HG02588 (cell line): Measurements from ENCODE around the gene LCN15.
"Not testable (repeated sequence)": the region's sequence is repeated elsewhere in the genome, so short reads cannot be mapped to it uniquely, and the experiment has no call there.

Experiments used
- ATAC-seq: cut with Tn5 transposase; IDR thresholded peaks from one replicate; pipeline ENCODE4 v1.9.1; 2021; ENCODE audit warnings: mild to moderate bottlenecking, moderate library complexity; ENCODE audit not compliant: unreplicated experiment

Gene LCN15, protein sequence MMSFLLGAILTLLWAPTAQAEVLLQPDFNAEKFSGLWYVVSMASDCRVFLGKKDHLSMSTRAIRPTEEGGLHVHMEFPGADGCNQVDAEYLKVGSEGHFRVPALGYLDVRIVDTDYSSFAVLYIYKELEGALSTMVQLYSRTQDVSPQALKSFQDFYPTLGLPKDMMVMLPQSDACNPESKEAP

DNA sequence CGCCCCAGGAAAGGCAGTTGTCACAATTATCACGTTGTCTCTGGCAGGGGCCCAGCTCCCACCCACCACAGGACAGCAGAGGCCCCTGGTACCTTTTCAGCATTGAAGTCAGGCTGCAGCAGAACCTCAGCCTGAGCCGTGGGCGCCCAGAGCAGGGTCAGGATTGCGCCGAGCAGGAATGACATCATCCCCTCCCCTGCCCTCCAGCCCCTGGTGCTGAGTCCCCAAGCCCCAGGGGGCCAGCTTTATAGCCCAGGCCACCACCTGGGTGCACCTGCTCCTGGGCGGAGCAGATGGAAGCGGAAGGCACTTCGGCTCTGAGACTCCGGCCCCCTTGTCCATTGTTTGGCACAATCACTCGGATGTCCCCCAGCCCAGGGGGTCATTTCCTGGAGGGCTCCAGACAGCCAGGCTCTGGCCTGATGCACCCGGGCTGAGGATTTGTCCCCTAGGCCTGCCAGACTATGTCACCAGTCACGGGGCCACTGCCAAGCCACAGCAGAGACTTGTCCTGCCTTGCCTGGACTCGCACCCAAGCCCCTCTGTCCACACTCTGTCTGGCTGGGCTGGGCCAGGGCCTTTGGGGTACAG is at the start of gene LCN15:
Gene LCN15 (minus strand): TSS at position 218 of the 591 bp plus-strand sequence. CDS start 30 bp downstream, at position 188.
- no peak for ATAC-seq

DNA sequence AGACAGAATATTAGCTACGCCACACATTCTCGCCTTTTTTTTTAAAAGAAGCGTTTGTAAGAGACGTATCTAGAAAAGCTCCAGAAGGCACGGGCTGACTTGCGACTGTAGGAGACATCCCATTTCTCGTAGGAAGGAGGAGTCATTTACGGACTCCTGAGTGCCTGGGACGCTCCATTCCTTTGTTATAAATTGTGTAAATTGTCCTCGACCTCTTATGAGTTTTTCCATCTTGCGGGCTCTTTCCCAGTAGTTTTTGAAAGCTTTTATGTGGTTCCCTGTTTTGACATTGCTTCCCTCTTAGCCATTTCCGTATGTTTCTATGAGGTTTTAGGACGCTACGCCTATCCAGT is 44.5 kb upstream of the LCN15 start:
- ATAC-seq = no peak

DNA sequence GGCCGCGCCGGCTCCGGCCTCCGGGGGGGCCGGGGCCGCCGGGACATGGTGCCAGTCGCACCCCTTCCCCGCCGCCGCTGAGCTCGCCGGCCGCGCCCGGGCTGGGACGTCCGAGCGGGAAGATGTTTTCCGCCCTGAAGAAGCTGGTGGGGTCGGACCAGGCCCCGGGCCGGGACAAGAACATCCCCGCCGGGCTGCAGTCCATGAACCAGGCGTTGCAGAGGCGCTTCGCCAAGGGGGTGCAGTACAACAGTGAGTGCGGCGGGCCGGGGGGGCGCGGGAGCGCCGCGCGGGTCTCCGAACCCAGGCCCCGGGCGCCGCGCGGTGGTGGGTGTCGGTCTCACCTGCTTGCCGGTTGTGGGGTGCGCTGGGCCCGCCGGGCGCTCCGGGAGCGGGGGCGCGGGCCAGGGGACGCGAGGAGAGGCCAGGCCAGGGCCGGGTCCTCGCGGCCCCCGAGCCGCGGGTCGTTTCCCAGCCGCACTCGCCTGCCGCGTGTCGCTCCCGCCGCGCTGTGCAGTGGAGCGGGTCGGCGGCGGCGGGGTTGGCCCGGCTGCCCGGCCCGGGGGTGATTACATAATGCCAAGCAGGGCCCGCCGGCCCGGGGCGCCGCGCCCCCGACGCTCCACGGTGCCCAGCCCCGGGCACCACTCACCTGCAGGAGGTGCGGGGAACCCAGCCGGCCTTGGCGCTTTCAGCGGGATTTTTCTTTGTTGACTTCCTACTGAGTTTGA is 43.9 kb upstream of the LCN15 start:
- ATAC-seq = peak; percentile 33

DNA sequence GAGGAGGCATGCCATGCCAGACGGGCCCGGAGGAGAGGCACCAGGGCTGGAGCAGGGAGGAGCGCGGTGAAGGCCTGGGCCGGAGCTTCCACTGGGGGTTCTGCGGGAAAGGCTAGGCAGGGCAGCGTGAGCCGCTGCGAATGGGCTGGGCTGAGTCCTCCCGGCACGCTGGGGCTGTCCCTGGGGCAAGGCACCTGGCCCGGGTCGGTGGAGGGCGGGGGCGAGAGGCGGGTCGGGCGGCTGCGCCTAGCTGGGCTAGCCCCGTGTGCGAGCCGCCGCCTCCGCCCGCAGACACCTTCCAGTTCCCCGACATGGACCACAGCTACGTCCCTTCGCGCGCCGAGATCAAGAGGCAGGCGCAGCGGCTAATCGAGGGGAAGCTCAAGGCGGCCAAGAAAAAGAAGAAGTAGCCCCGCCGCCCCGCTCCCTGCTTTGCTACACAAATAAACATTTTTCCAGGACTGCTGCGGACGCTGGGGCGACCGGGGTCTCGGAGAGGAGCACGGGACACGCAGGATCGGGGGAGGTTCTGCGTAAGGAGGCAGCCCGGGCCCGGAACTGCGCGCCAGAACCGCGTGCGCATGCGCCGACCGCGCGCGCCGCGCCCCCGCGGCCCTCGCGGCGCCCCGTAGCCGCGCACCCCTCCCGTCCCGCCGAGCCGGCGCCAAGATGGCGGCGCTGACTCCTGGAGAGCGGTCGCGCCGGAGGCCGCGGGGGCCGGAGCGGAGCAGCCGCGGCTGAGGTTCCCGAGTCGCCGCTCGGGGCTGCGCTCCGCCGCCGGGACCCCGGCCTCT is 43.2 kb upstream of the LCN15 start, which contains the start of gene RABL6:
Gene RABL6 (plus strand): TSS at position 668 of the 794 bp plus-strand sequence. CDS start 249 bp downstream, outside the sequence.
- ATAC-seq = peak; percentile 71

DNA sequence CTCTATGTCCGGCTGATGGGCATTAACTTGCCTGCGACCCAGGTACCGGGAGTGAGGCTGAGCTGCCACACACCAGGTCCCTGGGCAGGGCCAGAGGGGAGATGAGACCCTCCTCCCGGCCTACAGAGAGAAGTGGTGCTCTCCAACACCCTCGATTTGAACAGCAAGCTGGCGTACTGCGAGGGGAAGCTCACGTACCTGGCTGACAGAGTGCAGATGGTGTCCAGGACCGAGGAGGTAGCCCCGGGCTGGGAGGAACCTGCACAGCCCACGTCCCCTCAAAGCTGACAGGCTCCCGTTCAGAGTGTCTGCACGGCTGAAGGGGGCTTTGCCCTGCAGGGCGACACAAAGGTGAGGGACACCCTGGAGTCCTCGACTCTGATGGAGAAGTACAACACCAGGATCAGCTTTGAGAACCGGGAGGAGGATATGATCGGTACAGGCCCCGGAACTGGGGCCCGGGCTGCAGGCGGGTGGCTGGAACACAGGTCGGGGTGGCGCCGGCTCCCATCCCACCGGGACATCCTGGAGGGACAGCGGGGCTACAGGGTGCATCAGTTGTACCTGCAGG is 42.4 kb upstream of the LCN15 start:
- ATAC-seq = no peak

DNA sequence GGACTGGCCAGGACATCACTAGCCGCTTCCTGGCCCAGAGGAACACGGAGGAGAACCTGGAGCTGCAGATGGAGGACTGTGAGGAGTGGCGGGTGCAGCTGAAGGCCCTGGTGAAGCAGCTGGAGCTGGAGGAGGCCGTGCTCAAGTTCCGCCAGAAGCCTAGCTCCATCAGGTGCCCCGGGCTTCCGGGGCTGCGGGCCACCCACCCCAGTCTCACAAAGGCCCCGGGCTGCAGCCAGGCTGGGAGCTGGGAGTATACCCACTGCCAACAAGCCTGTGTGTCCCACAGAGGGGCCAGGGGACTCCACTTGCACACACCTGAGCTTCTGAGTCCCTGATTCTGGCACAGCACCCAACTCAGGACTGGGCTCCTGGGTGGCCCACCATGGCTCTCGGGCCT is 41.7 kb upstream of the LCN15 start:
- no peak for ATAC-seq

DNA sequence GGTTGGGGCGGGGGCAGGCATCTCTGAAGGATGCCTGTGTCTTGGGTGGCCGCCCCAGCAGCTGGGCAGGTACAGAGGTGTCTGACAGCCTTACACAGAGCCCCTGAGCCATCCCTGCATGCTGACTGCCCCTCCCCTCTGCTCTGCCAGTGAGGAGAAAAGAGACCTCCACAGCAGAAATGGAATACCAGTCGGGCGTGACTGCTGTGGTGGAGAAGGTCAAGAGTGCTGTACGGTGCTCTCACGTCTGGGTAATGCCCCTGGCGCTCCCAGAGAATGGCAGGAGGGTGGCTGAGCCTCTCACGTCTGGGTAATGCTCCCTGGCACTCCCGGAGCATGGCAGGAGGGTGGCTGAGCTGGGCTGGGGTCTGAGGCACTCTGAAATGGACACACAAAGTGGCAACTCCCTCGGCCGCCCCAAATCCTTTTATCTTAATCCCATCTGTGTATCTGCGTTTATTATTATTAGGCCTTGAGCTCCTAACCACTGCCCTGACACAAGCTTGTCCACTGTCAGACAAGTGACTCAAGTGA is 41.0 kb upstream of the LCN15 start:
- no peak for ATAC-seq

DNA sequence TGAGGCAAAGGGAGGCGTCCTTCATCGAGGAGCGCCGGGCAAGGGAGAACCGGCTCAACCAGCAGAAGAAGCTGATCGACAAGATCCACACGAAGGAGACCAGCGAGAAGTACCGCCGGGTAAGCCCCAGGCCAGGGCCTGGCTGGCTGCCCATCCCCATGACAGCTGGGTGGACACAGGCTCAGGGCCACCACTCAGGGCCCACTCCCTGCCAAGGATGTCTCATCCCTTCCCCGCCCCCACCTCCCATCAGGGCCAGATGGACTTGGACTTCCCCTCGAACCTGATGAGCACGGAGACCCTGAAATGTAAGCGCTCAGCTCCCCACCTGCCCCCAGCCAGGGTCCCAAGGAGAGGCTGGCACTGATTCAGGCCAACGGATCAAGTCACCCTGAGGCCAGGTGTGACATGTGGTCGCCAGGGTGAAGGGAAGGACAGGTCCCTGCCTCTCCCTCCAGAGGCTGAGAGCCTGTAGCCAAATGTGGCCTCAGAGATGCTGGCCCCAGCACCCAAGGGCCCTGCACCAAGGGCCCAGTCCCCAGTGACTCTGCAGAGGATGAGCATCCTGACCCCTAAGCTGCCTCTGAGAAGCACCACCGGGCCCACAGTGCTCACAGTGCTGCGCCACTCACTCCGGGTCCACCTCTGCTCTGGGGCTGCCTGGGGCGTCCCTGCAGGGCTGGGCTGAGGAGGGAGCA is 40.3 kb upstream of the LCN15 start:
- ATAC-seq = no peak

DNA sequence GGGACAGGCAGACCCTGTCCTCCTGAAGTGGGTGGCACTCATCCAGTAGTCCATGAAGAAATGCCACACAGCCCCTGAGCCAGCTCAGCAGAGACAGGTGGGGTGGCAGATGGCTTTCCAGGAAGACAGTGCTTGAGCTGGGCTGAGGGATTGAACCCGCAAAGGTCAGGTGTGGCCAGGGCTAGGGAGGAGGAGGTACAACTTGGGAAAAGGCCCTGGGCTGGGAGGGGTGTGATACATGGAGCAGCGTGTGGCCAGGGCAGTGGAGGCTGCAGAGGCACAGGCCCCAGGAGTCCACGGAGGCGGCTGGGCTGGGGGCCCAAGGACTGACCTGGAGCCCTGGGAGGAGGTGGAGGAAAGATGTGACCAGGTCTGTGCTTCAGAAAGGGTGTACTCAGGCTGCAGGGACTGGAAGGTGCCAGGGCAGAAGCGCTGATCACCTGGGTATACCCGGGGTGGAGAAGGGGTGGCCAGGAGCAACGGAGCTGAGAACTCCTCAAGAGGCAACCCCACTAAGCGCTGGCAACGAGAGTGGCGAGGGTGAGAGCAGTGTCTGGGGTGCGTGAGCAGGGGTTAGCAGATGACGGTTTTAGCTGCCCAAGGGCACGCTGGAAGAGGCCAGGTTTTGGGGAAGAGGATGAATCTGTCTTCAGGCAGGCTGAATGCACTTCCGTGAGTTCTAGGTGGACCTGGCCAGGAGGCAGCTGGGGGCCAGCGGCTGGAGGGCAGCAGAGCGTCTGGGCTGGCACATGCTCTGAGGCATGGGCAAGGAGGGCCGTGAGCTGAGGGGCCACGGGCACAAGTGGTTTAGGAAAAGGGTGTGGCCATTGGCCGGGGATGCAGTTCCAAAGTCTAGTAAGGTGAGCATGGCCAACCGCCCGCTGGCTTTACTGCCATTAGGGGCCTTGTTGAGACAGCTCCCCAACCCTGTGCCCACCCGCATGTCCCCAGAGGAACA is 39.5 kb upstream of the LCN15 start:
- no peak for ATAC-seq

DNA sequence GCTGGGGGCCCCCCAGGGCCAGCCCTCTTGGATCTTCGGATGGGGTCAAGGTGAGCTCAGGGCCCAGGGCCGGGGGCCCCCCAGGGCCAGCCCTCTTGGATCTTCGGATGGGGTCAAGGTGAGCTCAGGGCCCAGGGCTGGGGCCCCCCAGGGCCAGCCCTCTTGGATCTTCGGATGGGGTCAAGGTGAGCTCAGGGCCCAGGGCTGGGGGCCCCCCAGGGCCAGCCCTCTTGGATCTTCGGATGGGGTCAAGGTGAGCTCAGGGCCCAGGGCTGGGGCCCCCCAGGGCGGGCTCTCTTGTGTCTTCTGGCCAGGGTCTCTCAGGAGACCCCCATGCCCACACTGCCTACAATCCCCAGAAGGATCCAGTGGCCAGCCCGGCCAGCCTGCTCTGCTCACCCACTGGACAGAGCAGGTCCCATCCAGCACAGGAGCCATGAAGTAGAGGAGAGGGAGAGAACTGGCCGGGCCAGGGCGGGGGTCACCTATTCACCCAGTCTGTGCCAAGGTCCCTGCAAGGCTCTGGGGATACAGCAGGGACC is 38.8 kb upstream of the LCN15 start:
- not testable (repeated sequence) for ATAC-seq

DNA sequence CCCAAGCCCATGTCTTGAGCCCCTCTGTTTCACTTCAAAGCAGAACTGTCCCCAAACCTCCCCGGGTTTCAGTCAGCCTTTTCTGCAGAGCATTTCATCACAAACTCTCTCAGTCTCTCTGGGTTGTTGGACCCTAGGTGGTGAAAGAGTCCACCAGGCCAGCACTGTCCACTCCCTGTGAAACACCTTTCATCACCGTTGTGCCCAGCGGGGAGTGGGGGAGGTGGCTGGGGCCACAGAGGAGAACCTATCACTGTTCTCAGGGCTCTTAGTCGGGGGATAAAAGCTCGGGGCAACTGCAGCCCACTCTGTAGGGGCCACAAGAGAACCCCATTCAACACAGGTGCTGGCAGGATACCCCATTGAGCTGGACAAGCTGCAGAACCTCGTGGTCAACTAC is 38.0 kb upstream of the LCN15 start:
- ATAC-seq = no peak

DNA sequence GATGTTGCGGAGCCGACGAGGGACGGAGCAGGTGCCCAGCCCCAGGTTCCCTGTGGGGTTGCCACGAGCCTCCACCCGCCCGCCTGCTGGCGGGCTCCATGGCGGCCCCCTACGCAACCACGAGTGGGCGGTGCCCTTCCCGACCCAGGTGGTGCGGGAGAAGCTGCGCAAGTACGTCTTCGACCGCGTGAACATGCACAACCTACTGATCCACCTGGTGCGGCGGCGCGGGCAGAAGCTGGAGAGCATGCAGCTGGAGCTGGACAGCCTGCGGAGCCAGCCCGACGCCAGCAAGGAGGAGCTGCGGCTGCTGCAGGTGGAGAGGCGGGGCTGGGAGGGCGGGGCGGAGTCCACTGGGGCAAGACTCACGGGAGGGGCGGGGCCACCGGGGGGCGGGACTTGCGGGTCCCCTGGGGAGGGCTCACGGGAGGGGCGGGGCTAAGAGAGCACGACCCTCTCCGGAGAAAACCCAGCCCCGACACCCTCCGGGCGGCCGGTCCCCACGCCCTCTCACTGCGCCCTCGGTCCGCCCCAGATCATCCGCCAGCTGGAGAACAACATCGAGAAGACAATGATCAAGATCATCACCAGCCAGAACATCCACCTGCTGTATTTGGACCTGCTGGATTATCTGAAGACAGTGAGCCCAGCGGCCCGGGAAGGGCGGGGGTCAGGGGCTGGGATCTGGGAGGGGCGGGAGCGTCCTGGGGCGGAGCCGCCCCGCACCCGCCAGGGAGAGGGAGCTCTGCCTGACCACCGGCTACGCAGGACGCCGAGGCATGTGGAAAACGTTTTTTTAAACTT is 35.7 kb upstream of the LCN15 start:
- peak; percentile 36 for ATAC-seq

DNA sequence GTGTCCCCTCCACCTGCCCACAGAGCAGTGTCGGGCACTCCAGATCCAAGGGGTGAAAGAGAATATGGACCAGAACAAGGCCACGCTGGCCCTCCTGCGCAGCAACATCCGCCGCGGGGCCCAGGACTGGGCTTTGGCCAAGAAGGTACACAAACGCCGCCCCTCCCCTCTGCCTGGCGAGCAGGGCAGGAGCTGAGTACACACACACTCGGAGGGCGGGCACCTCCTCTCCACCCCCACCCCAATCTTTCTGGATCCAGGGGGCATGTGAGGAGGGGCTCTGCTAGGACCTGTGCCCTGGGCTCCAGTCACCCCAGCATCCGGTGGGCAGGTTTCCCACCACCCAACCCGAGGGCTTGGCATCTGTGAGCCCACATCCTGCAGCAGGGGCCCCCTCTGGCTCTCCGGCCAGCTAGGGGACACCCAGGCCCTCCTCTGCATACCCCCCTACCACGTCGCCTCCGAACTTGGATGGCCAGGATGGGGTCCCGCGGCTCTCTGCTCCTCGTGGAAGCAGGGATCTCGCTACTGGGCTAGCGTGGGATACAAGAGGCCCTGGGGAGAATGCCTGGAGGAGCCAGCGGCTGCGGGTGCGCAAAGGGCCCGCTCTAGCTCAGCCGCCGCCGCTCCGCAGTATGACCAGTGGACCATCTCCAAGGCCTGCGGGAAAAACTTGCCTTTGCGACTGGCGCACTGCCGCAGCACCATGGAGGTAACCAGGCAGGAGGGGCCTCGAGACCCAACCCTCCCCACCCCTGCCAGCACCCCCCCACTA is 34.9 kb upstream of the LCN15 start:
- ATAC-seq = no peak

DNA sequence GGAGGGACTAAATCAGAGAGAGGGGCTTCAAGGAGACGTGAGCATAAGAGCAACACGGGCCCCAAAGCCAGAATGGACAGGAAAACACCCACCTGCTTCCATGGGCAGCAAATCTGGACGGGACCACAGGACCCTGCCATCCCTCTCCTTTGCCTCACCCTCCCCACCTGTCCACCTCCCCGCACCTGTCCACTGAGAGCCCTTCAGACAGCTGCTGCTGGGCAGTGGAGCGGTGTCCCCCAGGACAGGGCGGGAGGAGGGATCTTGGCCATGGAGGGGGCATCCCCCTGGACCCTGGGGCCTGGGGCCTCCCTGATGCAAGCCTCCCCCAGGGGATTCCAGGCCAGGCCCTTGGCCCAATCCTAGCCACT is 34.4 kb upstream of the LCN15 start:
- ATAC-seq = no peak

DNA sequence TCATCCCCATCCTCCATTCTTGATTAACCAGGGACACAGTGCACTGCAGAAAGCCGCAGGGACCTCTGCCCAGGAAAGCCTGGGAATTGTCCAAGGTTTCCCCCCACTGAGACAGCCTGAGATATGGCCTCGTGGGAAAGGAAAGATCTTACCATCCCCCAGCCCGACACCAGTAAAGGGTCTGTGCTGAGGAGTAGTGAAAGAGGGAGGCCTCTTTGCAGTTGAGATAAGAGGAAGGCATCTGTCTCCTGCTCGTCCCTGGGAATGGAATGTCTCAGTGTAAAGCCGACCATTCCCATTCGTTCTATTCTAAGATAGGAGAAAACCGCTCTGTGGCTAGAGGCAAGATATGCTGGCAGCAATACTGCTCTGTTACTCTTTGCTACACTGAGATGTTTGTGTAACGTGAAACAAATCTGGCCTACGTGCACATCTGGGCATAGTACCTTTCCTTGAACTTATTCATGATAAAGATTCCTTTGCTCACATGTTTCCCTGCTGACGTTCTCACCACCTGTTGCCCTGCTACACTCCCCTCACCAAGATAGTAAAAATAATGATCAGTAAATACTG is 32.5 kb upstream of the LCN15 start:
- not testable (repeated sequence) for ATAC-seq

DNA sequence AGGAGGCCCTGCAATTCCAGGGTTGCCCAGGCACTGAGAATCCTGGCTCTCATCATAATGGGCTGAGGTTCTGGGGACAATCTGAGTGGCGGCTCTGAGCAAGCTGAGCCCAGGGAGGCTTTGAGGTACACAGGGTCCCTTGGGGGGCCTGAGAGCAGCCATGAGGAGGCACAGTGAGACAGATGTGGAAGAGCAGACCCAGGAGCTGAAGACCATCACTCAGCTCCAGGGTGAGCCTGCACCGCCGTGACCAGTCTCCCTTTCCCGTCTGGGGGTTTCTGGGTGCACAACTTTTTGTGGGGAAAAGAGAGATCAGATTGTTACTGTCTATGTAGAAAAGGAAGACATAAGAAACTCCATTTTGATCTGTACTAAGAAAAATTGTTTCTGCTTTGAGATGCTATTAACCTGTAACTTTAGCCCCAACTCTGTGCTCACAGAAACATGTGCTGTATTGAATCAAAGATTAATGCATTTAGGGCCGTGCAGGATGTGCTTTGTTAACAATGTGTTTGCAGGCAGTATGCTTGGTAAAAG is 32.0 kb upstream of the LCN15 start, which contains the start of gene CCDC183:
Gene CCDC183 (plus strand): TSS at position 101 of the 537 bp plus-strand sequence. CDS start 60 bp downstream, at position 161.
- no peak for ATAC-seq

DNA sequence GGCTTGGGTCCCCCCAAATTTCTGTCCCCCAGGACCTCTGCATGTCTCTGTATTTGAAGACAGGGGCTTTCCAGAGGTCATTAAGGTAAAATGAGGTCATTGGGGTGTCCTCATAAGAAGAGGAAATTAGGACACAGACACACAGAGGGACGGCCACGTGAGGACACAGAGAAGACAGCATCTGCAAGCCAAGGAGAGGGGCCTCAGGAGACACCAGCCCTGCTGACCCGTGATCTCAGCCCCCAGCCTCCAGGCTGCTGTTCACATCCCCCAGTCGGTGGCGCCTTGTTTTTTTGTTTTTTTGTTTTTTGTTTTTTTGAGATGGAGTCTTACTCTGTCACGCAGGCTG is 30.7 kb upstream of the LCN15 start:
- ATAC-seq = no peak
